GM10266 (cell line): ENCODE measurements around the gene ADPRHL1.
"Not testable (repeated sequence)": the region's sequence is repeated elsewhere in the genome, so short reads cannot be mapped to it uniquely, and the experiment has no call there.

Experiments
- DNase-seq: peaks from one replicate; pipeline ENCODE4 v3.0.0; 2012; ENCODE audit errors: extremely low spot score
- TF ChIP-seq, protein P1 (sequence below): IDR thresholded peaks from 2 replicates; pipeline ENCODE4 v1.5.1; 2012; ENCODE audit warnings: mild to moderate bottlenecking, low read depth; ENCODE audit not compliant: control insufficient read depth, insufficient read depth; ENCODE audit errors: missing control alignments

Gene ADPRHL1

DNA sequence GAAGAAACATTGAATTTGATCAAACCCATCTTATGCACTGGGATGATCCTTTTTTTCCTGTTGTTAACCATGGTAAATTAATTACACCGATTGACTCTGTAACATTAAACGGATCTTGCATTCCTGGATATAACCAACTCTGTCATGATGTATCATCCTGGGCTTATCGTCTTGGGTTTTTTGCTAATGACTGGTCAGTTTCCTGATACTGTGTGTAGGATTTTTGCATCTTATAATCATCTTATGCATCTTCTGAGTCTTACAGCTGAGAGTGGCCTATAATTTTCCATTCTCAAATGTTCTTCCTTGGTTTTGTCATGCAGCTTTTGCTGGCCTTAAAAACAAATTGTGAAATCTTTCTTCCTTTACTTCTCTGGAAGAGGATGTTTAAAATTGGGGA is 24.4 kb upstream of the ADPRHL1 start:
- TF ChIP-seq, protein P1, sequence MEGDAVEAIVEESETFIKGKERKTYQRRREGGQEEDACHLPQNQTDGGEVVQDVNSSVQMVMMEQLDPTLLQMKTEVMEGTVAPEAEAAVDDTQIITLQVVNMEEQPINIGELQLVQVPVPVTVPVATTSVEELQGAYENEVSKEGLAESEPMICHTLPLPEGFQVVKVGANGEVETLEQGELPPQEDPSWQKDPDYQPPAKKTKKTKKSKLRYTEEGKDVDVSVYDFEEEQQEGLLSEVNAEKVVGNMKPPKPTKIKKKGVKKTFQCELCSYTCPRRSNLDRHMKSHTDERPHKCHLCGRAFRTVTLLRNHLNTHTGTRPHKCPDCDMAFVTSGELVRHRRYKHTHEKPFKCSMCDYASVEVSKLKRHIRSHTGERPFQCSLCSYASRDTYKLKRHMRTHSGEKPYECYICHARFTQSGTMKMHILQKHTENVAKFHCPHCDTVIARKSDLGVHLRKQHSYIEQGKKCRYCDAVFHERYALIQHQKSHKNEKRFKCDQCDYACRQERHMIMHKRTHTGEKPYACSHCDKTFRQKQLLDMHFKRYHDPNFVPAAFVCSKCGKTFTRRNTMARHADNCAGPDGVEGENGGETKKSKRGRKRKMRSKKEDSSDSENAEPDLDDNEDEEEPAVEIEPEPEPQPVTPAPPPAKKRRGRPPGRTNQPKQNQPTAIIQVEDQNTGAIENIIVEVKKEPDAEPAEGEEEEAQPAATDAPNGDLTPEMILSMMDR, result no peak
- DNase-seq, result no peak

DNA sequence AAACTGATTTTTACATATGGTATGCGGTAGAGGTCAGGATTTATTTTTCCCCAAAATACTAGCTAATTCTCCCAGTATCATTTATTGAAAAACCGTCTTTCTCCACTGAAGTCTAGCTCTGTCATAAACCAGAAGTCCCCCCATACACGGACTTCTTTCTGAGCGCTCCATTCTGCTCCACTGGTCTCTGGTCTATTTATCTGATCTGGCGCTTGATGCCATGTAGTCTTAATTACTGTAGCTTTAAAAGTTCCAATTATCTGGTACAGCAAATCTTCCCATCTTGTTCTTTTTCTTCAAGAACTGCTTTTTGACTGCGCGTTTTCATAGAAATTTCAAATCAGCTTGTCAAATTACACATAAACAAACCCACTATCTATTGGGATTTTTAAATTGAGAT is 23.5 kb upstream of the ADPRHL1 start:
- DNase-seq, result no peak
- TF ChIP-seq, protein P1, result no peak

DNA sequence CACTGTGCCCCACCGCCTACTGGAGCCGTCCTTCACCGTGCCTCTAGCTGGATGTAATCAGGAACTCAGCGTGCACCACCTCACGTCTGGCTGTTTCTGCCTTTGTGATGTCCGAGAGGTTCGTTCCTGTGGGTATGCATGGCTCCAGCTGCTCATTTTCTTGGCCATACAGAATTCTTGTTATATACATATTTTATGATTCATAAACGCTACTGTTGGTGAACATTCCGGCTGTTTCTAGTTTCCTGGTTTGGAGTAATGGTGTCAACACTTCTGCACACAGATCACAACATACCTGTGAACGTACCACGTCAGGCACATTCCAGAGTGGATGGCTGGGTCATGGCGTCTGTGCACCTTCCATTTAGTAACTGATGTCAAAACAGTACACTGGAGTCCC is 22.6 kb upstream of the ADPRHL1 start:
- TF ChIP-seq, protein P1, result no peak
- no peak for DNase-seq

- no peak for DNase-seq
- TF ChIP-seq, protein P1, result no peak
Observed at GRCh38 chr13:113475280-113475679, 22.0 kb upstream of the ADPRHL1 start.

DNA sequence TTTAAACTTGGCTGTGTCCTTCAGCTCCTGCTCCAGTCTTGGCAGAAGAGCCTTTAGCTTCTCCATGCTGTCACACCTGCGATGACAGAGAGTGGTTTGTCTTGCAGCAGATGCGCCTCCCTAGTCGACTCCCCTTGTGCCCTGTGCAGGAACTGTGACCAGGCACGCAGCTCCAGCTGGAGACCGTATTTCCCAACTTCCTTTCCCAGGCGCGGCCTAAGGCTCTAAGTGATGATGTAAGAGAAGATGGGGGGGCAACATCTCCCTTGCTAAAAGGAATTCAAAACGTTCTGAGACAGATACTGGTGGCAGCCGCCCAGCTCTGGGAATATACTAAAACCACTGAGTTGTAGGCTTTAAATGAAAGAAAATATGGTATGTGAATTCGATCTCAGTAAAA is 20.9 kb upstream of the ADPRHL1 start:
- DNase-seq, result no peak
- TF ChIP-seq, protein P1, result no peak

DNA sequence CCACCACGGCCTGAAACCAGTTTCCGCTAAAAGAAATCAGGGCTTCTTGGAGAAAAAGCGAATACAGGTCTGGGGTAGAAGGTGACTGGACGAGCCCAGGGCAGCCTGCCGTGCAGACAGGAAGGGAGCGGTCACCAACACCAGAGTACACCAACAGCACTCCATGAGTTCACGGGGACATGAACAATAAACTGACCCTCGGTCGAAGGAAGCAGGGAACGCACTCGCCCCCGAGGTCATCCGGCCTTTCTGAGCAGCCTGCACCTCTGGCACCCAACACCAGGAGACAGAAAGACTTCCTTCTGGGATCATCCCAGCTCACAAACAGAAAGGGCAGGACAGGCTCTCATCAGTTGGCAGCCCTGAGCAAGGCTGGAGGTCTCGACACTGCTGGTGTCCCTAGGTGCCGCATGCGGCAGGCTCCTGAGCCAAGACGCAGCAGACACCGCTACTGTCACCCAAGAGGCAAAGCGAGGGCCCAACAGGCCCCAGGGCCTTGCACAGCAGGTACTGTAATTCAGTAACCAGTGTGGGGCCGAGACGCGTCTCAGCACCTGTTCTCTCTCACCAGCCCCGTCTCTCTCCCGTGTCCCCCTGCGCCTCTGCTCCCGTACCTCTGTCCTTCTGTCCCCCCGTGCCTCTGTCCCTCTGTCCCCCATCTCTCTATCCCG is 19.2 kb upstream of the ADPRHL1 start:
- TF ChIP-seq, protein P1, result no peak
- DNase-seq, result no peak

- no peak for DNase-seq
- TF ChIP-seq, protein P1, result no peak
Observed at GRCh38 chr13:113471844-113472243, 18.6 kb upstream of the ADPRHL1 start.

- not testable (repeated sequence) for DNase-seq
Observed at GRCh38 chr13:113470635-113471163, 17.4 kb upstream of the ADPRHL1 start.
